Measurements from ENCODE around the gene HSF5. TPM values are rescaled to one million over a fixed set of nuclear protein-coding genes. Genes with fewer than 3 reads are reported as not detected.

HSF5 gene
- total RNA-seq, 6 donors from 2014 or later: 0.07 to 0.39 (median 0.30) TPM; not detected in 1

GRCh38 chr17:58378733-58379510 lies 109.3 kb downstream of the HSF5 start:
- DNase-seq: no peak
- Histone ChIP-seq H3K9me3 (no peaks in the 10 kb centered on the region), H3K36me3 (no peaks in the 10 kb centered on the region), H3K4me1 (peaks cover 3 to 41% (median 34%) of the 10 kb centered on the region in 4 donors), H3K4me3 (no peak overlapping the region), H3K27ac (no peak overlapping the region), H3K27me3 (no peaks in the 10 kb centered on the region)
- 61 to 74% methylated on average over 8 of the region's 8 CpGs for WGBS, 2 donors
- TF ChIP-seq CTCF (IDR thresholded peaks at IDR 0.05) (no peak), EP300 (IDR thresholded peaks at IDR 0.05) (no peak), POLR2A (IDR thresholded peaks at IDR 0.05) (no peak), POLR2AphosphoS5 (IDR thresholded peaks at IDR 0.05) (no peak)
- no peak for ATAC-seq (ENCODE audit: low FRiP score in 2 of 2)

- Histone ChIP-seq H3K4me3 (no peak overlapping the region), H3K27ac (peak overlapping the region in 2 of 4 donors; percentile 15 to 42), H3K27me3 (no peaks in the 10 kb centered on the region), H3K36me3 (no peaks in the 10 kb centered on the region), H3K9me3 (no peaks in the 10 kb centered on the region), H3K4me1 (peaks cover 3 to 33% (median 30%) of the 10 kb centered on the region in 4 donors)
- no peak for ATAC-seq (ENCODE audit: low FRiP score in 2 of 2)
- DNase-seq: no peak
- WGBS, 2 donors: 80 to 89% methylated on average over 5 of the region's 5 CpGs
- TF ChIP-seq EP300 (IDR thresholded peaks at IDR 0.05) (no peak), POLR2A (IDR thresholded peaks at IDR 0.05) (no peak), POLR2AphosphoS5 (IDR thresholded peaks at IDR 0.05) (no peak), CTCF (IDR thresholded peaks at IDR 0.05) (no peak)
Observed at GRCh38 chr17:58377661-58378060, 110.5 kb downstream of the HSF5 start.

DNA sequence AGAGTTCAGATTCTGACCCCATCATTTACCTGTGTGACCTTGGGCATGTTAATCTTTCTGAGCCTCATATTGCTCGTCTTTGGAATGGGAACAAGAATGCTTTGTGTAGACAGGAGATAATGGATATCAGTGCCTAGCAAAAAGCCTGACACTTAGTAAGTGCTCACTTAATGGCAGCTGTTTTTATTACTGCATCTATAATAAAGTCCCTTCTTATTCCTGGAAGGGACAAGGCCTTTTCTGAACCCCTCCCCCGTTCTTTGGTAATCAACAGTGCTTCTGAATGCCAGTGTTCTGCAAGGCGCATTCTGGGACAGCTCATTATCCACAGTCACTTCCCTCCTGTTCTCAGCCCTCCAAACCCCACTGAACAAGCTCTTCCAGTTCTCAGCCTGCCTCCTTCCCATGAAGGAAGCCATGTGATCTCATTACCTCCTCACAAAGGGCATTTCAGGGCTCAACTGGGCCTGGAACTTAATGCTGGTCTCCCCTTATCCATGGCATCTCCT lies 111.1 kb downstream of the HSF5 start:
- Histone ChIP-seq H3K27ac (peak overlapping the region in 2 of 4 donors; percentile 15 to 42), H3K36me3 (no peaks in the 10 kb centered on the region), H3K27me3 (no peaks in the 10 kb centered on the region), H3K4me3 (no peak overlapping the region), H3K4me1 (peaks cover 3 to 30% (median 25%) of the 10 kb centered on the region in 4 donors), H3K9me3 (no peaks in the 10 kb centered on the region)
- 70 to 75% methylated on average over 3 of the region's 3 CpGs for WGBS, 2 donors
- peak in 1 of 2 donors; percentile 22 for TF ChIP-seq POLR2AphosphoS5 (IDR thresholded peaks at IDR 0.05)
- TF ChIP-seq EP300 (IDR thresholded peaks at IDR 0.05): peak in 1 of 4 donors; percentile 7
- no peak for TF ChIP-seq POLR2A (IDR thresholded peaks at IDR 0.05)
- no peak for TF ChIP-seq CTCF (IDR thresholded peaks at IDR 0.05)
- ATAC-seq (ENCODE audit: low FRiP score in 2 of 2) (peak; percentile 43 to 67), DNase-seq (peak in 1 of 2 donors; percentile 81)

DNA sequence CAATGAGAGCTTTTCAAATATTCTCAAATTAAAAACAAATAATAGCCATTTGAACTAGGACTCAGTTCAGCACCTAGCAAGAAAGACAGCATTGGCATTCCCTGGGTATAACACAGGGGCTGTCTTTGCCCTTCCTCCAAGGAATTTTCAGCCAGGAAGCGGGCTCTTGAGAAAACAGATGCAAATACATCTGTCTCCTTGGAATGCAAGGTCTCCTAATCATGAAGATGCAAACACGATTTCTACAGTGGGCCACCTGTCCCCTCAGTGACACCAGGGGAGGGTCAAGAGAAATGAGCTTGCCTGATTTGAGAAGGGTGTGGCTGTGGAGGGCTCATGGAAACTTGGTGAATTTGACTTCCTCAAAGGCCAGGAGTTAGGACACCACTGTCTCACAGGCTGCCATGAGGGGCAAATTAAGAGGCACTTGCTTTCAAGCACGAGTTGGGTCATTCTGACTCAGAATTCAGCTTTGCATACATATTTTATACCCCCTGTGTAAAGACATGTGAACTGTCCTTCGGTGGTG lies 111.7 kb downstream of the HSF5 start:
- TF ChIP-seq EP300 (IDR thresholded peaks at IDR 0.05) (no peak), CTCF (IDR thresholded peaks at IDR 0.05) (no peak), POLR2A (IDR thresholded peaks at IDR 0.05) (no peak), POLR2AphosphoS5 (IDR thresholded peaks at IDR 0.05) (no peak)
- Histone ChIP-seq H3K27ac (peak overlapping the region in 1 of 4 donors; percentile 42), H3K4me3 (no peak overlapping the region), H3K9me3 (no peaks in the 10 kb centered on the region), H3K27me3 (no peaks in the 10 kb centered on the region), H3K36me3 (no peaks in the 10 kb centered on the region), H3K4me1 (peaks cover 3 to 24% (median 22%) of the 10 kb centered on the region in 4 donors)
- ATAC-seq (ENCODE audit: low FRiP score in 2 of 2) (peak in 1 of 2 donors; percentile 56), DNase-seq (no peak)
- 63 to 65% methylated on average over 4 of the region's 4 CpGs for WGBS, 2 donors

Measured in upper lobe of left lung (tissue), 6 donors.